Activated CD8-positive, alpha-beta memory T cell treated with anti-CD3 and anti-CD28 coated beads for 36 hours (primary cell): Measurements from ENCODE around the gene LMNTD2. TPM values are rescaled to one million over a fixed set of nuclear protein-coding genes. Genes with fewer than 3 reads are reported as not detected.

ENCODE experiments used
- CTCF ChIA-PET: fragments of 350-600 bp; sonication (Branson Sonifier 250); formaldehyde crosslinking; loops from one replicate; lab custom pipeline; 2021; ENCODE audit warnings: antibody characterized with exemption; lab: Charles Lee
- POLR2A ChIA-PET: fragments of 350-600 bp; sonication (Branson Sonifier 250); formaldehyde crosslinking; loops from one replicate; lab custom pipeline; 2021; ENCODE audit warnings: antibody characterized with exemption; lab: Charles Lee
- total RNA-seq, 2 experiments: library from RNA; stranded (reverse); gene quantifications; one replicate each; pipeline ENCODE4 v1.2.3, GENCODE V29; 2021

Gene LMNTD2
- total RNA-seq, 2 experiments from 2014 or later, result 0.75 to 0.89 TPM

GRCh38 chr11:548700-549603 is 11.6 kb downstream of the LMNTD2 start:
- ChIA-PET POLR2A (interaction anchor here (0.9 kb wide), 1 partner anchor 15 kb away, joined by 3 read pairs; no protein-coding TSS in a partner anchor), CTCF (no interaction called here)

- CTCF ChIA-PET, result interaction anchor here (1.5 to 1.6 kb wide), 2 partner anchors 9 to 11 kb away, joined by 3 to 4 read pairs; no protein-coding TSS in a partner anchor
- POLR2A ChIA-PET, result no interaction called here
Measured at GRCh38 chr11:545171-545570, 15.4 kb downstream of the LMNTD2 start.

GRCh38 chr11:544817-545166 is 15.7 kb downstream of the LMNTD2 start:
- CTCF ChIA-PET, result interaction anchor here (1.5 to 1.6 kb wide), 2 partner anchors 10 to 12 kb away, joined by 3 to 4 read pairs; no protein-coding TSS in a partner anchor
- POLR2A ChIA-PET, result no interaction called here

- ChIA-PET CTCF (interaction anchor here (2.2 kb wide), 1 partner anchor 22 kb away, joined by 5 read pairs; no protein-coding TSS in a partner anchor), POLR2A (no interaction called here)
Measured at GRCh38 chr11:541433-541885, 19.1 kb downstream of the LMNTD2 start.

- ChIA-PET CTCF (interaction anchor here (0.5 to 2.2 kb wide), 2 partner anchors 22 to 189 kb away, joined by 3 to 5 read pairs; no protein-coding TSS in a partner anchor), POLR2A (no interaction called here)
Measured at GRCh38 chr11:540583-541432, 19.7 kb downstream of the LMNTD2 start.

GRCh38 chr11:539971-540481 is 20.5 kb downstream of the LMNTD2 start:
- POLR2A ChIA-PET, result no interaction called here
- CTCF ChIA-PET, result interaction anchor here (0.5 kb wide), 1 partner anchor 190 kb away, joined by 3 read pairs; no protein-coding TSS in a partner anchor

GRCh38 chr11:538431-539051 is 22.0 kb downstream of the LMNTD2 start:
- CTCF ChIA-PET, result interaction anchor here (0.7 kb wide), 1 partner anchor 176 kb away, joined by 4 read pairs; no protein-coding TSS in a partner anchor
- POLR2A ChIA-PET, result no interaction called here

- ChIA-PET CTCF (interaction anchor here (6.8 kb wide), 1 partner anchor 19 kb away, joined by 29 read pairs; no protein-coding TSS in a partner anchor), POLR2A (interaction anchor here (1.9 to 2.5 kb wide), 2 partner anchors 31 to 188 kb away, joined by 9 to 12 read pairs; partner anchors contain the start of gene RNH1)
Measured at GRCh38 chr11:537622-538430, 22.7 kb downstream of the LMNTD2 start.

GRCh38 chr11:536841-537621 is 23.5 kb downstream of the LMNTD2 start, which contains the start of gene LRRC56:
Gene LRRC56, plus strand, starts transcription at chr11:537527. Its CDS starts 3,158 bp downstream, at chr11:540685.
- POLR2A ChIA-PET, result interaction anchor here (1.9 to 2.5 kb wide), 2 partner anchors 31 to 189 kb away, joined by 9 to 12 read pairs; partner anchors contain the start of gene RNH1
- CTCF ChIA-PET, result interaction anchor here (6.8 kb wide), 1 partner anchor 18 kb away, joined by 29 read pairs; no protein-coding TSS in a partner anchor

- POLR2A ChIA-PET, result interaction anchor here (0.5 to 2.5 kb wide), 16 partner anchors 15 to 275 kb away, joined by 3 to 12 read pairs (median 4); partner anchors contain the start of genes IRF7, PHRF1, RNH1 and TALDO1
- CTCF ChIA-PET, result interaction anchor here (0.6 to 6.8 kb wide), 6 partner anchors 17 to 224 kb away, joined by 3 to 29 read pairs (median 4); no protein-coding TSS in a partner anchor
Measured at GRCh38 chr11:535519-536454, 24.8 kb downstream of the LMNTD2 start, which contains the start of gene HRAS. Gene HRAS, minus strand, starts transcription at chr11:535576.

GRCh38 chr11:535210-535518 is 25.4 kb downstream of the LMNTD2 start:
- POLR2A ChIA-PET, result interaction anchor here (0.6 to 2.5 kb wide), 6 partner anchors 16 to 87 kb away, joined by 3 to 12 read pairs (median 6); partner anchors contain the start of genes PHRF1 and RNH1
- CTCF ChIA-PET, result interaction anchor here (1.0 to 6.8 kb wide), 4 partner anchors 16 to 191 kb away, joined by 3 to 29 read pairs (median 6); no protein-coding TSS in a partner anchor

GRCh38 chr11:534396-535209 is 25.9 kb downstream of the LMNTD2 start:
- CTCF ChIA-PET, result interaction anchor here (0.7 to 6.8 kb wide), 4 partner anchors 16 to 192 kb away, joined by 3 to 29 read pairs (median 6); no protein-coding TSS in a partner anchor
- POLR2A ChIA-PET, result interaction anchor here (0.6 to 1.8 kb wide), 4 partner anchors 14 to 86 kb away, joined by 3 to 7 read pairs (median 4); no protein-coding TSS in a partner anchor

- CTCF ChIA-PET, result interaction anchor here (1.4 to 6.8 kb wide), 2 partner anchors 15 to 30 kb away, joined by 4 to 29 read pairs; no protein-coding TSS in a partner anchor
- POLR2A ChIA-PET, result interaction anchor here (0.6 to 0.9 kb wide), 3 partner anchors 15 to 51 kb away, joined by 3 to 4 read pairs (median 4); no protein-coding TSS in a partner anchor
Measured at GRCh38 chr11:533586-534395, 26.7 kb downstream of the LMNTD2 start.
